Renal pelvis (tissue), 12 donors: ENCODE data around the gene SLC52A3. TPM values are rescaled to one million over a fixed set of nuclear protein-coding genes. Genes with fewer than 3 reads are reported as not detected.
"Not testable (repeated sequence)": the region's sequence is repeated elsewhere in the genome, so short reads cannot be mapped to it uniquely, and the experiment has no call there.

Experiments used
- DNase-seq: peaks from one replicate; pipeline ENCODE4 v3.0.0-alpha.2; 2013
- long read RNA-seq, 16 experiments: transcript quantifications; one replicate each; lab custom pipeline, GENCODE V29; 2026
- polyA plus RNA-seq, 3 donors: library from polyadenylated mRNA; unstranded; fragments of 120-200 nt; gene quantifications; one replicate each; pipeline ENCODE4 v1.2.1, GENCODE V29; 2013; ENCODE audit not compliant: insufficient read length in 3 of 3

The SLC52A3 gene
- 1 to 10 TPM; 4.1 to 5.9 (median 4.3) TPM for polyA plus RNA-seq
- long read RNA-seq, donor 1: 0 reads
- long read RNA-seq, donor 2, partial matches to known transcripts: 0 of 1 reads
- long read RNA-seq, donor 2, other reads (novel, unspliced or antisense): 0 of 1 reads
- long read RNA-seq, donor 3: 0 reads
- long read RNA-seq, donor 4: 0 reads
- long read RNA-seq, donor 5: 0 reads
- long read RNA-seq, donor 6, partial matches to known transcripts: 6 of 6 reads
- long read RNA-seq, donor 6, other reads (novel, unspliced or antisense): 0 of 6 reads
- long read RNA-seq, donor 7, partial matches to known transcripts: 0 of 3 reads
- long read RNA-seq, donor 7, other reads (novel, unspliced or antisense): 0 of 3 reads
- long read RNA-seq, donor 8: 0 reads
- long read RNA-seq, donor 9: 0 reads
- long read RNA-seq, donor 10: 0 reads
- long read RNA-seq, donor 11: 0 reads
- long read RNA-seq, donor 12, partial matches to known transcripts: 0 of 1 reads
- long read RNA-seq, donor 12, other reads (novel, unspliced or antisense): 0 of 1 reads
- long read RNA-seq, donor 13: 0 reads
- long read RNA-seq, donor 14: 0 reads
- long read RNA-seq, donor 15, partial matches to known transcripts: 0 of 4 reads
- long read RNA-seq, donor 15, other reads (novel, unspliced or antisense): 0 of 4 reads
- long read RNA-seq, donor 16, partial matches to known transcripts: 0 of 1 reads
- long read RNA-seq, donor 16, other reads (novel, unspliced or antisense): 0 of 1 reads

- peak; percentile 29 for DNase-seq
Observed at GRCh38 chr20:768426-768978, at the start of gene SLC52A3. SLC52A3 (minus strand) TSS chr20:768500; CDS start chr20:765774, 2,726 bp downstream.

GRCh38 chr20:815914-816606 is 47.8 kb upstream of the SLC52A3 start:
- DNase-seq: peak; percentile 46

- no peak for DNase-seq
Observed at GRCh38 chr20:815226-815625, 46.9 kb upstream of the SLC52A3 start.

- DNase-seq: no peak
Observed at GRCh38 chr20:813390-813789, 45.1 kb upstream of the SLC52A3 start.

GRCh38 chr20:812435-812814 is 44.1 kb upstream of the SLC52A3 start:
- not testable (repeated sequence) for DNase-seq

GRCh38 chr20:811776-812434 is 43.6 kb upstream of the SLC52A3 start:
- DNase-seq: not testable (repeated sequence)

GRCh38 chr20:805713-806112 is 37.4 kb upstream of the SLC52A3 start:
- DNase-seq: no peak

- DNase-seq: no peak
Observed at GRCh38 chr20:801678-802077, 33.4 kb upstream of the SLC52A3 start.

- DNase-seq: not testable (repeated sequence)
Observed at GRCh38 chr20:800026-800425, 31.7 kb upstream of the SLC52A3 start.

GRCh38 chr20:798746-799145 is 30.4 kb upstream of the SLC52A3 start:
- DNase-seq: not testable (repeated sequence)

- no peak for DNase-seq
Observed at GRCh38 chr20:796921-797320, 28.6 kb upstream of the SLC52A3 start.

- no peak for DNase-seq
Observed at GRCh38 chr20:792248-792647, 23.9 kb upstream of the SLC52A3 start.

- DNase-seq: no peak
Observed at GRCh38 chr20:791056-791455, 22.8 kb upstream of the SLC52A3 start.

- peak; percentile 24 for DNase-seq
Observed at GRCh38 chr20:787825-788224, 19.5 kb upstream of the SLC52A3 start.

- DNase-seq: no peak
Observed at GRCh38 chr20:779771-780170, 11.5 kb upstream of the SLC52A3 start.

- no peak for DNase-seq
Observed at GRCh38 chr20:776165-776564, 7.9 kb upstream of the SLC52A3 start.

- DNase-seq: no peak
Observed at GRCh38 chr20:775679-776135, 7.4 kb upstream of the SLC52A3 start.

- DNase-seq: no peak
Observed at GRCh38 chr20:774660-775057, 6.4 kb upstream of the SLC52A3 start.

- DNase-seq: no peak
Observed at GRCh38 chr20:774016-774659, 5.8 kb upstream of the SLC52A3 start.

GRCh38 chr20:772806-773205 is 4.5 kb upstream of the SLC52A3 start:
- no peak for DNase-seq
